HG02938 (cell line): ENCODE data around the gene PKHD1.

Source experiments
- ATAC-seq: cut with Tn5 transposase; IDR thresholded peaks from one replicate; pipeline ENCODE4 v1.9.1; 2021; ENCODE audit warnings: mild to moderate bottlenecking, moderate library complexity; ENCODE audit not compliant: unreplicated experiment

Gene PKHD1

GRCh38 chr6:51640021-51640420 lies 447.4 kb downstream of the PKHD1 start:
- ATAC-seq = no peak

- ATAC-seq = no peak
Measured at GRCh38 chr6:51633424-51633823, 454.0 kb downstream of the PKHD1 start.

GRCh38 chr6:51630011-51630410 lies 457.4 kb downstream of the PKHD1 start:
- no peak for ATAC-seq

DNA sequence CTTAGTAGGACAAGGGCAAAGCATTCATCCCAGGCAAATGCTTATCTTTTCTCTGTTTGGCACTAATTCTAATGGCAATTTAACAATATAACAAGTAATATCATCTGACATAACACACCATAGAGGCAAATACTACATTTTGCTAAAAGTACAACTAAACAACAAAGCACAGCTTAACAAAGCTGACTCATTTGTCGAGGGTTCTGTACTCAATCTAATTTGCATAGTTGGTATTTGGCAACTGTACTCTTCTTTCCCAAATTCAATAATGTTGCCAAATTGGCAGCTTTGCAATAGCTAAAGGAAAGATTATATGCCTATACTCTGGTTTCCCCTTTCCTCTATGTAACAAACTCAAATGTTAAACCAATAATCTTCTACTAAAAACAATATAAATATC lies 461.0 kb downstream of the PKHD1 start:
- no peak for ATAC-seq

DNA sequence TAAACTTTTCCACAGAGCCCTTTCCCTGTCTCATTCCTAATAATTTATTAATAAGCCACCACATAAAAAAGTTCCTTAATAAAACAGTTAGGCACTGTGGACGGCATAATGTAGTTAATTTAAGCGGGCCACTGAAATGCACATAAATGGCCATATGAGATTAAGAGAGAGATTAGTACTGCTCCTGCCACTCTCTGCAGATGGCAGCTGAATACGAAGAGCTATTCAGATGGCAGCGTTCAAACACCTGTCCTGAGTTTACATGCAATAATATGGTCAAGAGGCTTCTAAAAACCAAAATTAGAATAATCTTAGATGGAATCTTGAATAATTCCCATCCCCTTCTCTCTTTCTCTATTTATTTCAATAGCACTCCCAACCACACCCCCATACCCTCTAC lies 461.8 kb downstream of the PKHD1 start:
- no peak for ATAC-seq

GRCh38 chr6:51620971-51621370 lies 466.4 kb downstream of the PKHD1 start:
- ATAC-seq = no peak

DNA sequence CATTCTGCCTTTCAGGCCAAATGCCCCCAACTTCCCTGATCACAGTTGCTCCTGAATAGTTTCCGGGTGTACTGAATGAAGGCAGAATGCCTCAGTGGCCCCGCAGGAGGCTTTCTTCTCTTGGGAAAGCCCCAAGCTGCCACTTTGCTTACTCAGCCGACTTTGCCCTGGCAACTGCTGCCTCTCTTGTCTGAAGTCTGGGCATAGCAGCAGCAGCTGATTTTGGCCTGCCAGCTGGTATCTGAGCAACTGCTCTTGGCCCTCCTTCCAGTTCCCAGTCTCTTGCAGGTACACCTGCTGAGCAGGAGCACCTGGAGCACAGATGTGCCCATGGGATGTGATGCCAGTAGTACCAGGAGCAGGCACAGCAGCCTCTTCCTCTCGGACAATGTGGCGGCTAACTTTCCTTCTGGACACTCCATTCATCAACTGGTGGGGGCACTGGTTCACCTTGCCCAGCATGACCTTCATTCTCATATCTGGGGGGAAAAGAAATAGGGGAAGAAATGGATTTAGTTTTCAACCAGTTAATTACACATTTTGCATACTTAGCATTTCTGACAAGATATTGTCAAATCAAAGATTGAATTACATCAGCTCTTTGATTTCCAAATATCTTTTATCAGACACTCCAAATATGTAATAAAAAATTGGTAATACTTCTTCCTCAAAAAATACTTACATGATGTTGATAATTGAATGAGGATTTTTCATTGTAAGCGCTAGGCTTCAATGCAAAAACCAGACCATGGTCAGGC lies 468.2 kb downstream of the PKHD1 start:
- no peak for ATAC-seq

DNA sequence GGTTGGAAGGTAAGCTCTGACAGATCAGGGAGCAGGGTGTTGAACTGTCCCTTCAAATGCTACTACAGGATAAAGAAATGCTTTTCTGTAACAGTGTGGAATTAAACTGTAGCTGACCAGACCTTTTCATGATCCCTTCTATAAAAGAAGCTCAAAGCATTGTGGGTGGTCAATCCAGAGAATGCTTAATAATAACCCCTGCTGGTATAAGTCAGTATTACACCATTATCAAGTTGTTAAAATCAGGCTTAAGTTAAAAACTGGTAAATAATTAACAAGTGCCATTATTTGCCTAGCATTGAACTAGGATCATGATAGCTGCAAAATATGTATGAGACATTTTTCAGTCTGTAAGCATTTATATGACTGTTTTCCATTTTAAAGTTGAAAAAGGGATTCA lies 468.9 kb downstream of the PKHD1 start:
- no peak for ATAC-seq

DNA sequence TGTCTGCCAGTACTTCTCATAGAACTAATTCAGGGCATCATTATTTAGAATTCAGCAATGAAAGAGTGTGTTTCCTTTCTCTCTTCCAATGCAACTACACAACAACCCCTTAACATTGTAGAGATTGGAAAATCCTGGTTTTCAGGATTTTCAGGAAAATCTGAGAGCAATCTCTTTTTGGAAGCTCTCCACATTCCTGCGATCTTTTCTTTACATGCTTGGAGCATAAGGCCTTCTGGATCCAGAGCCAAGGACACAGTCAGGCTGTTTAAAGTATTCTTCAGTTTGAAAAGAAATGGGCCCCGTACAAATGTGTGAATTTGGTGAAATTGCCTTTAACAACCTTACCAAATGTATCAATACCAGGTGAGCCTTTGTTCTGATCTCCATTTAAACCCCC lies 469.7 kb downstream of the PKHD1 start:
- ATAC-seq = no peak

- ATAC-seq = no peak
Measured at GRCh38 chr6:51616243-51616642, 471.2 kb downstream of the PKHD1 start.

DNA sequence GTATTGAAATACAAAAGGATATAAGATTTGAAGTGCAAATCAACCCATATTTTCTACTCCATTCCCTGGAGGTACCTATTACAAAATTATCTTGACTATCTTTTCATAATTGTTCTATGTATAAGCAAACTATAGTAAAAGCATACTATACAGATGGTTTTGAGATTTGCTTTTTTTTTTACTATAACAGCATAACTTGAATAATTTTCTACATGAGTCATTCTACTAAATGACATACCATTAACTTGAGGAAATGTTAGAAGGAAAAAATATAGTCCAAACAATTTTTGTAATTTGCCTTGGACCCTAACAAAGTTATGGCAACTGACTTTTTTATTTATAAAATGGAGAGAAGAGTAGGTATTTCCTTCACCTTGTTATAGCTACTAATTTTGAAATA lies 472.7 kb downstream of the PKHD1 start:
- no peak for ATAC-seq

- ATAC-seq = no peak
Measured at GRCh38 chr6:51613558-51613957, 473.9 kb downstream of the PKHD1 start.

GRCh38 chr6:51608932-51609331 lies 478.5 kb downstream of the PKHD1 start:
- no peak for ATAC-seq

GRCh38 chr6:51608383-51608782 lies 479.0 kb downstream of the PKHD1 start:
- no peak for ATAC-seq

- no peak for ATAC-seq
Measured at GRCh38 chr6:51600514-51600913, 486.9 kb downstream of the PKHD1 start.

GRCh38 chr6:51598171-51598570 lies 489.2 kb downstream of the PKHD1 start:
- no peak for ATAC-seq

GRCh38 chr6:51594981-51595380 lies 492.4 kb downstream of the PKHD1 start:
- ATAC-seq = no peak

- peak; percentile 52 for ATAC-seq
Measured at GRCh38 chr6:51585264-51585663, 502.1 kb downstream of the PKHD1 start.

DNA sequence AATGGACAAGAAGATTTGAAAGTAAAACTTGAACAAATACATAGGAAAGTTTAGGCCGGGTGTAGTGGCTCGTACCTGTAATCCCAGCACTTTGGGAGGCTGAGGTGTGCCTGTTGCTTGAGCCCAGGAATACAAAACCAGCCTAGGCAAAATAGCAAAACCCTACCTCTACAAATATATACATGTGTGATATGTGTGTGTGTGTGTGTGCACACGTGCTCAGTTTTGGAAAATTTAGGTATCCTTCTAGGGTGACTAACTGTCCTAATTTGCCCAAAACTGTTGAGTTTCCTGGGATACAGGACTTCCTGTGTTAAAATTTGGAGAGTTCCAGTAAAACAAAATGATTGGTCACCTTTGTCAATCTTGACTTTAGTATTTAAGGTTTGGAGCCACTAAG lies 503.2 kb downstream of the PKHD1 start:
- ATAC-seq = no peak

DNA sequence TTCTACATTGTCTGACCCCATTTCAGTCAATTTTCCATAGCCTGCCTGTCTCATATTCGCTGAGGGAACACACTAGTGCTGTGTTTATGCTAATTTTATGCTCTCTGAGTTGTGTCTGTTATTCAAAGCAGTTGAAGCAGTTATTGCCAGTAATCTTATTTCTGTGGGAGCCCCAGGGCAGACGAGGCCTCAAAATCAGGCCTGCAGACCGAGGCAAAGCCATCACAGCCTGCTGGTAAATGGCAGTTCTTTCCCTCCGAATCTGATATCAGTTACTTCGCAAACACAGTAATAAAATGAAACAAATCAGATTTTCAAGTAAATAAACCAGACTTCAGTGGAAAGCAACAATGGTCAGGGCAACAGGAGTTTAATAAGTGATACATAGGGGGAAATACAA lies 508.4 kb downstream of the PKHD1 start:
- no peak for ATAC-seq

DNA sequence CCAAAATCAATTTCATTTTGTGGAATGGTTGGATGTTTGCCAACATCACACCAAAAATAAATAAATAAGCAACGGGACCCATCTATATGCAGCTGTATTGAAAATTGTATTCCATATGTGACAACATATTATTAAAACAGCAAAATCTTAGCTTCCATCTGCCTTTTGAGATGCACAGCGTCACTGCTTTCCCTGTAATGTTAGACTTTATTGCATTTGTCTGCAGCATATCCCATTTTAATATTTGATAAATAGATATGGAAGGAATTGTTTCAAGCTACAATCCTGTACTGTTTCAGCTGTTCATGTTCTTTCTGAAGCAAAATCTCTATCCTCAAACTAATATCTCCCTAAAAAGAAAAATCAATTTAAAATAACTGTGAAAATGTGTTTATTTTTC lies 509.1 kb downstream of the PKHD1 start:
- no peak for ATAC-seq

GRCh38 chr6:51574040-51574439 lies 513.4 kb downstream of the PKHD1 start:
- no peak for ATAC-seq

DNA sequence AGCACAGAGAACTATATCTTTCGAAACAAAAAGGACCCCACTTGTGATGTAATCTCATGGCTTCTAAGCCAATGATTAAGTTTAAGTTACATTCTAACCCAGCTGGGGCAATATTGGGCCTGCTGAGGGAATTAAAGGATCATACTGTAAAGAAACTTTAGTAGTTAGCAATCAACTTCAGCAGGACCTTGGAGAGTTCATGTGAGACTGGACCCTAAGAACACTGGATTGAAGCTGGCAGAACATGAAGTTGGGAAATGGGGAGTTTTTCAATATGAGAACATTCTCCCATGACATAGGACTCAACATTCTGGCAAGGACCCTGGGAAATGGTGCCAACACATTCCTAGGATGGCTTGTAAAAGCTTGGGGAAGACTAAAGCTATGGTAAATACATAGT lies 516.2 kb downstream of the PKHD1 start:
- ATAC-seq = no peak
